ENCODE results near the gene PCDHB7.
"Not testable (repeated sequence)": the region's sequence is repeated elsewhere in the genome, so short reads cannot be mapped to it uniquely, and the experiment has no call there.

GRCh38 chr5:141177577-141178191 is 5.2 kb downstream of the PCDHB7 start, which contains the start of gene PCDHB8:
- TF ChIP-seq CTCF (conservative IDR thresholded peaks at IDR 0.05; ENCODE audit: low read length); EZH2phosphoT487 (IDR thresholded peaks at IDR 0.05; ENCODE audit: borderline replicate concordance, low read depth, low read length): not testable (repeated sequence)

Data from OCI-LY7 (cell line).